Natural killer cell (primary cell): ENCODE data around the gene STX8. TPM values are rescaled to one million over a fixed set of nuclear protein-coding genes. Genes with fewer than 3 reads are reported as not detected.

Experiments
- ATAC-seq, 3 donors: fragments of 150-1000 bp in 2 of 3; fragments of 200-7000 bp in 1 of 3; cut with Tn5 transposase; 1 replicate in 1 of 3; 2 replicates in 2 of 3; pipeline ENCODE4 v1.10.0; 2021; ENCODE audit warnings: mild to moderate bottlenecking in 2 of 3, moderate library complexity in 2 of 3
- DNase-seq, 2 donors: peaks; one replicate each; pipeline versions ENCODE4 v3.0.0 to v3.0.0-alpha.2; 2013 to 2021; ENCODE audit warnings: mixed read lengths in 1 of 2
- H3K27ac ChIP-seq: one replicate; pipeline ENCODE4 v1.5.1; 2013; ENCODE audit warnings: mild to moderate bottlenecking, low read length
- H3K27me3 ChIP-seq: one replicate; pipeline ENCODE4 v1.6.1; 2013; ENCODE audit warnings: low read length; ENCODE audit not compliant: control insufficient read depth, insufficient read depth
- H3K36me3 ChIP-seq: one replicate; pipeline ENCODE4 v1.6.1; 2013; ENCODE audit warnings: low read length; ENCODE audit not compliant: control insufficient read depth, insufficient read depth
- H3K4me1 ChIP-seq: one replicate; pipeline ENCODE4 v1.6.1; 2013; ENCODE audit warnings: low read length; ENCODE audit not compliant: control insufficient read depth, insufficient read depth
- H3K4me3 ChIP-seq: one replicate; pipeline ENCODE4 v1.5.1; 2013; ENCODE audit warnings: low read length
- H3K9me3 ChIP-seq: one replicate; pipeline ENCODE4 v1.6.1; 2013; ENCODE audit warnings: low read length; ENCODE audit not compliant: control insufficient read depth, insufficient read depth
- H3K27ac Mint-ChIP-seq, 2 donors: one replicate each; pipeline ENCODE4 v1.8.0; 2022; ENCODE audit warnings: mild to moderate bottlenecking in 2 of 2, mixed read lengths in 2 of 2, moderate library complexity in 1 of 2
- H3K27me3 Mint-ChIP-seq, 2 donors: one replicate each; pipeline ENCODE4 v1.8.0; 2022; ENCODE audit warnings: low read depth in 2 of 2, mixed read lengths in 2 of 2
- H3K36me3 Mint-ChIP-seq: one replicate; pipeline ENCODE4 v1.8.0; 2022; ENCODE audit warnings: mixed read lengths
- H3K4me1 Mint-ChIP-seq, 2 donors: one replicate each; pipeline ENCODE4 v1.8.0; 2022; ENCODE audit warnings: mixed read lengths in 2 of 2
- H3K4me3 Mint-ChIP-seq: one replicate; pipeline ENCODE4 v1.8.0; 2022; ENCODE audit warnings: mild to moderate bottlenecking, moderate library complexity, mixed read lengths
- H3K9me3 Mint-ChIP-seq, 2 donors: one replicate each; pipeline ENCODE4 v1.8.0; 2022; ENCODE audit warnings: mixed read lengths in 2 of 2
- CTCF ChIP-seq: fragments of 200-600 bp; IDR thresholded peaks from one replicate; pipeline ENCODE4 v1.8.0; 2022; ENCODE audit warnings: antibody characterized with exemption
- WGBS: methylation state at CpG from one replicate; pipeline ENCODE4 v1.1.7; 2013; ENCODE audit warnings: missing lambda C conversion rate; ENCODE audit not compliant: insufficient coverage; 5-methylcytosine and 5-hydroxymethylcytosine counted together
- intact Hi-C: fragments of 100-400 bp; cut with micrococcal nuclease; formaldehyde crosslinking; loops from one replicate; pipeline ENCODE4 v1.14.2; 2022
- total RNA-seq, 4 donors: library from RNA; stranded (reverse); fragments of 120-200 nt in 1 of 4; gene quantifications; one replicate each; pipeline versions ENCODE4 v1.2.3 to v1.2.4, GENCODE V29; 2013 to 2022

The STX8 gene
- total RNA-seq, 3 donors from 2014 or later (not counting 1 experiment from before 2014, with no cell fraction given) = 96.3 to 141 (median 120) TPM

GRCh38 chr17:9242983-9243382 is 332.6 kb downstream of the STX8 start:
- Mint-ChIP-seq H3K27ac (peak overlapping the region; percentile 53 to 85), H3K27me3 (no peaks in the 10 kb centered on the region), H3K9me3 (no peaks in the 10 kb centered on the region), H3K4me3 (no peak overlapping the region), H3K4me1 (peaks cover 17 to 26% of the 10 kb centered on the region in 2 donors), H3K36me3 (no peaks in the 10 kb centered on the region)
- 93% methylated on average over 8 of the region's 8 CpGs for WGBS
- Histone ChIP-seq H3K9me3 (no peaks in the 10 kb centered on the region), H3K27me3 (no peaks in the 10 kb centered on the region), H3K27ac (no peak overlapping the region), H3K4me1 (peaks cover 25% of the 10 kb centered on the region), H3K36me3 (no peaks in the 10 kb centered on the region), H3K4me3 (no peak overlapping the region)
- TF ChIP-seq CTCF = no peak
- DNase-seq (no peak), ATAC-seq (no peak)
- intact Hi-C loops = no loop called here

- WGBS = 68% methylated on average over 13 of the region's 16 CpGs
- no peak overlapping the region for H3K4me3 Mint-ChIP-seq
- Histone ChIP-seq H3K36me3 (no peaks in the 10 kb centered on the region), H3K4me1 (peaks cover 25% of the 10 kb centered on the region), H3K27me3 (no peaks in the 10 kb centered on the region), H3K9me3 (no peaks in the 10 kb centered on the region), H3K4me3 (no peak overlapping the region), H3K27ac (no peak overlapping the region)
- no peaks in the 10 kb centered on the region for H3K36me3 Mint-ChIP-seq
- H3K27ac Mint-ChIP-seq = peak overlapping the region; percentile 53 to 85
- DNase-seq (no peak), ATAC-seq (no peak)
- peaks cover 17 to 26% of the 10 kb centered on the region in 2 donors for H3K4me1 Mint-ChIP-seq
- TF ChIP-seq CTCF = no peak
- no peaks in the 10 kb centered on the region for H3K27me3 Mint-ChIP-seq
- intact Hi-C loops = no loop called here
- no peaks in the 10 kb centered on the region for H3K9me3 Mint-ChIP-seq
Measured at GRCh38 chr17:9242497-9242881, 333.1 kb downstream of the STX8 start.

DNA sequence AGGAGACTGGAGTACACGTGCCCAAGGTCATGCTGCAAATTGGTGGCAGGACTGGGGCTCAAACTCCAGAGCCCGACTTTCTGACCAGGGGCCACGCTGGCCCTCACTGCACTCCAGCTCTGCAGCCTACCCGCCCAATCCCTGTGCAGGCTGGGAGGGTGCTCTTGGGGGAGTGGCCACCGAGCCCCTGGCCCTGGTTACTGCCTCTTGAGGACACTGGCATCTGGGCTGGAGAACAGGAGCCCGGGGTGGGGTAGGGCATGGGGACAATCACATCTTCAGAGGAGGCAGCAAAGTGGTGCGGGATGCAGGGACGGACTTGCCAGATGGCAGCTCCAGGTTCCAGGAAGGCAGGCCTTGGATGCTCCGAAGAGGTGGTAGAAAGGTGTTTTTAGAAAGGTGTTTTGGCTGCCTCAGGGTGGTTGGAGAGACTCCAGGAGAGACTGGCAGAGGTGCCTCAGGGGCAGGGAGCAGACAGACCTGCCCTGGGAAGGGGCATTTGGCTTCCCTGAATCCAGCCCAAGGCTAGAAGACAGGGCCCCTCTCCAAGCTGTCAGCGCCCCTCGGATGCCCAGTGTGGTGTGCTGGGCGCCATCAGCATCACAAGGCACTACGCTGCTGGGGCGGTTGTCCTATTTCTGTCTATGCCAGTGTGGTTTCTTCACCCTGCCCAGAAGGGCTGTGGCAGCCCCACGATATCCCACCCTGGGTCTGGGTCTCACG is 333.7 kb downstream of the STX8 start:
- no peak for TF ChIP-seq CTCF
- ATAC-seq (no peak), DNase-seq (peak in 1 of 2 donors; percentile 10)
- peak overlapping the region; percentile 73 for H3K4me3 Mint-ChIP-seq
- H3K27me3 Mint-ChIP-seq = no peaks in the 10 kb centered on the region
- peaks cover 17 to 26% of the 10 kb centered on the region in 2 donors for H3K4me1 Mint-ChIP-seq
- Histone ChIP-seq H3K4me3 (no peak overlapping the region), H3K4me1 (peaks cover 25% of the 10 kb centered on the region), H3K9me3 (no peaks in the 10 kb centered on the region), H3K27me3 (no peaks in the 10 kb centered on the region), H3K36me3 (no peaks in the 10 kb centered on the region), H3K27ac (no peak overlapping the region)
- H3K36me3 Mint-ChIP-seq = no peaks in the 10 kb centered on the region
- intact Hi-C loops = no loop called here
- peak overlapping the region; percentile 23 to 85 for H3K27ac Mint-ChIP-seq
- 73% methylated on average over 16 of the region's 16 CpGs for whole genome bisulfite sequencing
- no peaks in the 10 kb centered on the region for H3K9me3 Mint-ChIP-seq

GRCh38 chr17:9241371-9241712 is 334.3 kb downstream of the STX8 start:
- no peak for ATAC-seq
- H3K9me3 Mint-ChIP-seq = no peaks in the 10 kb centered on the region
- no peaks in the 10 kb centered on the region for H3K27me3 Mint-ChIP-seq
- Histone ChIP-seq H3K36me3 (no peaks in the 10 kb centered on the region), H3K27me3 (no peaks in the 10 kb centered on the region), H3K4me1 (peaks cover 25% of the 10 kb centered on the region), H3K4me3 (no peak overlapping the region), H3K27ac (peak overlapping the region; percentile 32), H3K9me3 (no peaks in the 10 kb centered on the region)
- H3K4me3 Mint-ChIP-seq = peak overlapping the region; percentile 73
- no peaks in the 10 kb centered on the region for H3K36me3 Mint-ChIP-seq
- intact Hi-C loops = no loop called here
- H3K27ac Mint-ChIP-seq = peak overlapping the region; percentile 23 to 85
- DNase-seq = peak in 1 of 2 donors; percentile 17
- no peak for TF ChIP-seq CTCF
- WGBS = 44% methylated on average over 10 of the region's 10 CpGs
- peaks cover 17 to 26% of the 10 kb centered on the region in 2 donors for H3K4me1 Mint-ChIP-seq
